RWPE2 (cell line): ENCODE data around the gene RPL39L.
"Not testable (repeated sequence)": the region's sequence is repeated elsewhere in the genome, so short reads cannot be mapped to it uniquely, and the experiment has no call there.

ENCODE experiments used
- ATAC-seq: fragments of 200-7000 bp; cut with Tn5 transposase; 3 replicates; pipeline ENCODE4 v1.9.1; 2021; ENCODE audit warnings: low read depth
- DNase-seq: peaks from one replicate; pipeline ENCODE4 v3.0.0-alpha.2; 2020; ENCODE audit warnings: low spot score
- H3K27ac ChIP-seq: fragments of 450-650 bp; 2 replicates; pipeline ENCODE4 v1.5.1; 2017; ENCODE audit warnings: mild to moderate bottlenecking; ENCODE audit not compliant: poor library complexity, severe bottlenecking
- H3K27me3 ChIP-seq: fragments of 250-450 bp; sonication (Bioruptor Pico); 2 replicates; pipeline ENCODE4 v1.5.1; 2021; ENCODE audit warnings: mild to moderate bottlenecking, moderate library complexity; ENCODE audit not compliant: insufficient read depth, poor library complexity, severe bottlenecking
- H3K36me3 ChIP-seq: fragments of 250-450 bp; sonication (Bioruptor Pico); 2 replicates; pipeline ENCODE4 v1.5.1; 2020; ENCODE audit warnings: low read depth, mild to moderate bottlenecking, moderate library complexity
- H3K4me1 ChIP-seq: fragments of 250-450 bp; sonication (Bioruptor Pico); 2 replicates; pipeline ENCODE4 v1.5.1; 2021; ENCODE audit warnings: mild to moderate bottlenecking, moderate library complexity; ENCODE audit not compliant: insufficient read depth, poor library complexity, severe bottlenecking
- H3K4me3 ChIP-seq: fragments of 250-450 bp; sonication (Bioruptor Pico); 2 replicates; pipeline ENCODE4 v1.5.1; 2021; ENCODE audit warnings: mild to moderate bottlenecking, moderate library complexity; ENCODE audit not compliant: severe bottlenecking
- H3K9me3 ChIP-seq: fragments of 250-450 bp; sonication (Bioruptor Pico); 2 replicates; pipeline ENCODE4 v1.5.1; 2021; ENCODE audit warnings: mild to moderate bottlenecking, moderate library complexity; ENCODE audit not compliant: severe bottlenecking
- CTCF ChIP-seq: fragments of 450-650 bp; IDR thresholded peaks from one replicate; pipeline ENCODE4 v1.5.1; 2017; ENCODE audit warnings: mild to moderate bottlenecking, moderate library complexity; ENCODE audit not compliant: poor library complexity, severe bottlenecking

Gene RPL39L

GRCh38 chr3:187139895-187140253, 578 bp upstream of the RPL39L start:
- Histone ChIP-seq H3K27me3 (no peaks in the 10 kb centered on the region), H3K4me1 (peaks cover 16% of the 10 kb centered on the region), H3K27ac (peak overlapping the region; percentile 50), H3K4me3 (peak overlapping the region; percentile 70), H3K36me3 (peaks cover 14% of the 10 kb centered on the region), H3K9me3 (no peaks in the 10 kb centered on the region)
- TF ChIP-seq CTCF, result peak; percentile 82
- no peak for ATAC-seq
- DNase-seq, result no peak

DNA sequence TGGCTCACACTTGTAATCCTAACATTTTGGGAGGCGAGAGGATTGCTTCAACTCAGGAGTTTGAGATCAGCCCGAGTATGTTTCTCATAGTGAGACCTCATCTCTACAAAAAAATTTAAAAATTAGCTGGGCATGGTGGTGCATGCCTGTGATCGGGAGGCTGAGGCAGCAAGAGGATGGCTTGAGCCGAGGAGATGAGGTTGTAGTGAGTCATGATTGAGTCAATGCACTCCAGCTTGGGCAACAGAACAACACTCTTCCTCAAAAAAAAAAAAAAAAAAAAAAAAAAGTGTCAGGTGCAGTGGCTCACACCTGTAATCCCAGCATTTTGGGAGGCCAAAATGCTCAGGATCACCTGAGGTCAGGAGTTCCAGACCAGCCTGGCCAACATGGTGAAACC, 2.4 kb downstream of the RPL39L start:
- Histone ChIP-seq H3K27ac (no peak overlapping the region), H3K27me3 (no peaks in the 10 kb centered on the region), H3K9me3 (no peaks in the 10 kb centered on the region), H3K4me1 (peaks cover 16% of the 10 kb centered on the region), H3K36me3 (peaks cover 14% of the 10 kb centered on the region), H3K4me3 (no peak overlapping the region)
- no peak for TF ChIP-seq CTCF
- ATAC-seq, result peak; percentile 71
- peak; percentile 75 for DNase-seq

DNA sequence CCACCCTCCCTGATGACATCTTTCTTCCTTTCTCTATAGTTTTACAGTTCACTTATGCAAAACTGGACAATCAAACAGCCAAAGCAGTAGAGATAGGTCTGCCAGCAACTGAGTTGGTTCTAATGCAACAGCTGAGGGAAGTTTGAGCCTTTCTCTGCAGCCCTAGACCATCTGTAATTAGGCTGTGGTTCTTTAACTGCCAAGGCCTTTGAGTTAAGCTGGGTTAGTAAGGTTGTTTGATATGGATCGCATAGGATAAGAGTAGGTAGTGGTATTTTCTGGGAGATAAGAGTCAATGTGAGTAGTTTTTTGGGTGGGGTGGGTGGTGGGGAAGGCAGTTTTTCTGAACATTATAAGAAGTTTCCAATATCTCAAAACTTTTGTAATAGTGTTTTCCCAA, 3.0 kb downstream of the RPL39L start:
- H3K4me3 ChIP-seq, result no peak overlapping the region
- H3K27me3 ChIP-seq, result no peaks in the 10 kb centered on the region
- no peak for ATAC-seq
- H3K36me3 ChIP-seq, result peaks cover 14% of the 10 kb centered on the region
- no peaks in the 10 kb centered on the region for H3K9me3 ChIP-seq
- H3K27ac ChIP-seq, result no peak overlapping the region
- no peak for TF ChIP-seq CTCF
- no peak for DNase-seq
- peaks cover 16% of the 10 kb centered on the region for H3K4me1 ChIP-seq

- H3K4me3 ChIP-seq, DNase-seq, ATAC-seq, H3K27me3 ChIP-seq, H3K27ac ChIP-seq, H3K9me3 ChIP-seq: not testable (repeated sequence)
- H3K36me3 ChIP-seq, result peaks cover 15% of the 10 kb centered on the region
- peaks cover 23% of the 10 kb centered on the region for H3K4me1 ChIP-seq
Measured at GRCh38 chr3:187135172-187135690, 4.1 kb downstream of the RPL39L start.

GRCh38 chr3:187133181-187133580, 6.1 kb downstream of the RPL39L start:
- not testable (repeated sequence) for H3K9me3 ChIP-seq, H3K4me3 ChIP-seq, H3K27ac ChIP-seq, DNase-seq, ATAC-seq, H3K27me3 ChIP-seq
- Histone ChIP-seq H3K4me1 (peaks cover 18% of the 10 kb centered on the region), H3K36me3 (peaks cover 19% of the 10 kb centered on the region)

- no peaks in the 10 kb centered on the region for H3K9me3 ChIP-seq
- no peak for ATAC-seq
- no peak overlapping the region for H3K27ac ChIP-seq
- TF ChIP-seq CTCF, result no peak
- peaks cover 14% of the 10 kb centered on the region for H3K4me1 ChIP-seq
- peaks cover 24% of the 10 kb centered on the region for H3K36me3 ChIP-seq
- no peak overlapping the region for H3K4me3 ChIP-seq
- H3K27me3 ChIP-seq, result no peaks in the 10 kb centered on the region
- no peak for DNase-seq
Measured at GRCh38 chr3:187132666-187133065, 6.6 kb downstream of the RPL39L start.
